OCI-LY3 (cell line): Measurements from ENCODE around the gene RREB1.

Source experiments
- EZH2phosphoT487 ChIP-seq: fragments of 200-600 bp; shearing (Covaris generic); IDR thresholded peaks from 2 replicates; pipeline ENCODE4 v1.6.1; 2018; ENCODE audit warnings: antibody characterized with exemption, mixed run types, low read depth
- TF ChIP-seq, protein P1 (sequence below): fragments of 200-600, 300-600 bp; sonication (generic); IDR thresholded peaks from 2 replicates; pipeline ENCODE4 v1.5.1; 2014; ENCODE audit warnings: antibody characterized with exemption, low read length, low read depth

DNA sequence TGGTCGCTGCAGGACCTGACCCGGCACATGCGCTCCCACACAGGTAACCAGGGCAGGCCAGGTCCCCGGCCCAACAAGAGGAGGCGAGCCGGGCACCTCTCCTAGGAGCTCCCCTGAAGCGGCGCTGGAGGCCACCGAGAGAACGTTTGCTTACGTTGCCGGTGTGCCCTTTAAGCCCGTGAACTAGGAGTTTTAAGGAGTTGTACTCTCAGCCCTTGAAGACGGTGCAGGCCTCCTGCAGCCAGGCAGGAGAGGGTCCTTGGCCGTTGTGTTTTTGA lies 139.4 kb downstream of the RREB1 start:
- TF ChIP-seq, protein P1, sequence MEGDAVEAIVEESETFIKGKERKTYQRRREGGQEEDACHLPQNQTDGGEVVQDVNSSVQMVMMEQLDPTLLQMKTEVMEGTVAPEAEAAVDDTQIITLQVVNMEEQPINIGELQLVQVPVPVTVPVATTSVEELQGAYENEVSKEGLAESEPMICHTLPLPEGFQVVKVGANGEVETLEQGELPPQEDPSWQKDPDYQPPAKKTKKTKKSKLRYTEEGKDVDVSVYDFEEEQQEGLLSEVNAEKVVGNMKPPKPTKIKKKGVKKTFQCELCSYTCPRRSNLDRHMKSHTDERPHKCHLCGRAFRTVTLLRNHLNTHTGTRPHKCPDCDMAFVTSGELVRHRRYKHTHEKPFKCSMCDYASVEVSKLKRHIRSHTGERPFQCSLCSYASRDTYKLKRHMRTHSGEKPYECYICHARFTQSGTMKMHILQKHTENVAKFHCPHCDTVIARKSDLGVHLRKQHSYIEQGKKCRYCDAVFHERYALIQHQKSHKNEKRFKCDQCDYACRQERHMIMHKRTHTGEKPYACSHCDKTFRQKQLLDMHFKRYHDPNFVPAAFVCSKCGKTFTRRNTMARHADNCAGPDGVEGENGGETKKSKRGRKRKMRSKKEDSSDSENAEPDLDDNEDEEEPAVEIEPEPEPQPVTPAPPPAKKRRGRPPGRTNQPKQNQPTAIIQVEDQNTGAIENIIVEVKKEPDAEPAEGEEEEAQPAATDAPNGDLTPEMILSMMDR = no peak
- no peak for TF ChIP-seq EZH2phosphoT487
